Glomerular visceral epithelial cell (primary cell): ENCODE data around the gene SMURF2.
"Not testable (repeated sequence)": the region's sequence is repeated elsewhere in the genome, so short reads cannot be mapped to it uniquely, and the experiment has no call there.

ENCODE experiments used
- DNase-seq: peaks from one replicate; pipeline ENCODE4 v3.0.0-alpha.2; 2016; ENCODE audit errors: extremely low spot score

SMURF2 gene

DNA sequence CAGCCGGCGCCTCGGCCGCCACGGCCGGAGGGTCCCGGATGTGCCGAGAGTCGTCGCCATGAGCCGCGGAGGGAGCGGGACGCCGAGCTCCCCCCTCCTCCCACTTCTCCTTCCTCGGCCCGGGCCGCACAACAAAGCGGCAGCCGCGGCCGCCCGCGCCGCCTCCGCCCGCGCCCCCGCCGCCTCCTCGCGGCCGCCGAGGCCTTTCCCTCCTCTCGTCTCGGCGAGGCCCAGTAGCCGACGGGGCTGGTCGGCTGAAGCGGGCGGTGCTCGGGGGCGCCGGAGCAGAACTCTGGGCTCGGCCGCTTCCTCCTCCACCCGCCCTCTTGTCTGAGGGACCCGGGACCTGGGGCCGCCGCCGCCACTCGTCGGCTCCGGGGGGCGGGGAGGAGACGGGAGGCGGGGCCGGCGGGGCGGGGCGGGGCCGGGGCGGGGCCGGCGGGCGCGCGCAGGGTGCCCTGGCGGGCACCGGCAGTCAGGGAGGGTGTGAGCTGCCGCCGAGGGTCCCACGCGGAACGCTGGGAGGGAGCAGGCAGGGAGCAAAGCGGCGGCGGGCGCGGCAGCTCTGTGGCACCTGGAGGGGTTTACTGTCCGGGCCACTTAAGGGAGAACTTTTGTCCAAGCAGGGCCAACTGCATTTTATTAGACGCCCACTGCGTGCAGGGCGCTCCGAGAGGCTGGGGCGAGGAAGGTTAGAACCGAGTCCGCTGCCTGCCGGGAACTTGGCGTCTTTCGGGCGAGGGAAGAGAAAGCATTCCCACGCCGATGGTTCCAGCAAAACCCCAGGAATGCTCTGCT lies at the start of gene SMURF2:
Gene SMURF2, minus strand, starts transcription at position 332 of the 798 bp plus-strand sequence. CDS start 427 bp downstream, outside the sequence.
- peak; percentile 90 for DNase-seq

DNA sequence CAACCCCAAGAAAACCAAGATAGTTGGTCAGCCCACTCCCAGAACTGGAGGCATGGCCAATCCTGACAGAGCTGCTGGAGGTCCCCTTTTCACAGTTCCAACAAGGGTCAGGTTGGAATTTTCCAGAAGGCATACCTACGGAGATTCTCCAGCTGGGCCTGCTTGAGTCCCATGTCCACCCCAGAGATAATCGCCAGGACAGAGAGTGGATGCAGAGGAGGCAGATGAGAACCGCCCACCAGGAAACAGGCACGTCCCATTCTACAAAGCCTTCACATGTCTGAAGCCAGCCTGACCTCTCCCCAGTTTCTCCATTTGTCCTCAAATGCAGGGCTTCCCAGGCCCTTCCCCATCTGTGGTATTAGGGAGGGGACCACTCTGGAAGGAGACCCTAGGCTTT lies 47.4 kb upstream of the SMURF2 start:
- no peak for DNase-seq

DNA sequence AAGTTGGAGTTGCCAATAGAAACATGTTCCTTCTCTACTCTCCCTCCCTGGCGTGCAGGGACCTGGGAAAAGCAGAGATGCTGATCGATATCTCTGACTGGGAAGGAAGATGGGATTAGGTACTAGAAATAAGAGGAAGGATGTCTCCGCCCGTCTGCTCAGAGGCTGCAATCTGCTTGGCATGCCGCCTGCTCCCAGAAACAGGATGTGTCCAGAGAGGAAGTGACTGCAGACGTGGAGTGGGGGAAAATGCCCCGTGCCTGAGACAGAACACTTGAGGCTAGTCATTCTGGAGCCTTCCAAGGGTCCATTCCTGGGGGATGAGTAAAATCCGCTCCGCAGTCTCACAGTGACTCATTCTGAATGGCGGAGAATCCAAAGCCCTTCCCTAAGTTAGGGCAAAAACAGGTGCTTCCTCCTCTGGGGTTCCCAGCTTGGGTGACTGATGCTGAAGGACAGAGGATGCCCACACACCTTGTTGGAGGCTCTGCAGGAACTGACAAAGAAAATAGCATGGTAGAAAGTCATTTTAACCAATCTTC lies 45.0 kb upstream of the SMURF2 start:
- peak; percentile 99 for DNase-seq

DNA sequence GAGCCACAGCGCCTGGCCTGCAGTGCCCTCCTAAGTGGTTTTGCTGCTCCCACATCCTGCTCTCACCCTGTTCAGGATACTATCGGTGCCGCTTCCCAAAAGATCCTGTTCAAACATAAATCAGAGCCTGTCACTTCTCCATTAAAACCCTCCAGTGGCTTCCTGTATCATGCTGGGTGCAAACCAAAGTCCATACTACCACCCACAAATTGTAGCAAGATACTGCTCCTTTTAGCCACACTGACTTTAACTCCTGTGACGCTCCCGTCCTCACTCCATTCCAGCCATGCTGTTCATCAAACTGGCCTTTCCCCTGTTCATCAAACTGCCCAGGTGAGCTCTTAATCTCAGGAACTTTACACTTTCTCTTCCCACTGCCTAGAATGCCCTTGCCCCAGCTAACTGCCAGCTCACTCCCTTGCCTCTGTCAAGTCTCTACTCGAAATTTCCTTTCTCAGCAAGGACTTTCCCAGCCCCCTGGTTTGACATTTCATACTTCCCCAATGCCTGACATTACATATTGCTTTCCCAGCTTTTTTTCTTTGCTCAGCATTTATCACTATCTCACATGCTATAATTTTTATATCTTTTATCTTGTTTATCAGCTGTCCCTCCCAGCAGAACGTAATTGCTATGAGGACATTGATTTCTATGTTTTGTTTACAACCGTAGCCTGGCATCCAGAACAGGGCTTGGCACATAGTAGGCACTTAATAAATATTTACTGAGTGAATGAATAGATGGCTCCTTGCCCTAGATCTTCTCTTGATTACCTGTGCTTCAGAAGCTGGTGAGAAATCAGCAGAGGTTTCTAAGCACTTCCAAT lies 44.3 kb upstream of the SMURF2 start:
- DNase-seq, result peak; percentile 46

DNA sequence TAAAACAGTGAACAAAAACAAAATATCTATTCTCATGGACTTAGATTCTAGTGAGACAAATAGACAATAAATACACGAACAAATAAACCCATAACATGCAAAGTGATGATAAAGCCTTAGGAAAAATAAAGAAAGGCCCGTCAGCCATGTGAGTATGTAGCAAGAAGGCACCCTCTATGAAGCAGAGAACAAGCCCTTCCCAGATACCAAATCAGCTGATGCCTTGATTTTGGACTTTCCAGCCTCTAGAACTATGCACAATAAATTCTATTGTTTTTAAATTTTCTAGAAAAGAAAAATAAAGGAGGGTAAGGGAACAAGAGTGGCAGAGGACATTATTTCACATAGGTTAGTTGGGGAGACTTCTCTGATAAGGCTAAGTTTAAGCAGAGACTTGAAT lies 40.7 kb upstream of the SMURF2 start:
- no peak for DNase-seq

DNA sequence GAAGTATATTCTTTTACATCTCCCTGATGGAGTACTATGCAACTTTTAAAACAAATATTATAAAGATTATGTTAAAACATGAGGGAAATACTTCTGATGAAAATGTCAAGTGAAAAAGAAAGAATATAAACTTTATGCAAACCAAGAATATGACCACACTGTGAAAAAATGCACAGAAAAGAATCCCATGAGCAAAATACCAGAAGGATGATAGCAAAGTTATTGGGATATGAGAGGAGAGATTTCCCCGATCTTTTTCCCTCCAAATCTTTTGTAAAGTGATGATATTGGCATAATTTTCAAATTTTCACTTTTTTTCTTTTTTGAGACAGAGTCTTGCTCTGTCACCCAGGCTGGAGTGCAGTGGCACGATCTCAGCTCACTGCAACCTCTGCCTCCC lies 36.6 kb upstream of the SMURF2 start:
- DNase-seq, result no peak

DNA sequence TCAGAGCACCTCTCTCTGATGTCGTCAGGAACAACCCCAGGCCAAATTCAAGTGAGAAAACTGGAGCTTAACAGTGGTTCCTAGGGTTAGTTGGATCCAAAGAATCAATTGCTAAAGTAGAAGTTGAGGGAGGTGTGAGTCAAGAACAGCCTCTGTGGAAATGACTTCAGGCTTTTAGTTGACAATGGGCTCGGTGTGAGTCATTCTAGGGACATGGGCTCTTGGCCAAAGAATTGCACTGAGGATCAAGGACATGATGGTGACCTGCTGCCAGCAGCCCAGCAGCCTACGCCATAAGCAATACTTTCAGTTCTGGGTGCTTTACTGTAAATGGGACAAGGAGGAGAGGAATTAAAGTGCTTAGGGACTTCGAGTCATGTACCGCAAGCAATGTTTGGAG lies 32.1 kb upstream of the SMURF2 start:
- DNase-seq, result peak; percentile 25

DNA sequence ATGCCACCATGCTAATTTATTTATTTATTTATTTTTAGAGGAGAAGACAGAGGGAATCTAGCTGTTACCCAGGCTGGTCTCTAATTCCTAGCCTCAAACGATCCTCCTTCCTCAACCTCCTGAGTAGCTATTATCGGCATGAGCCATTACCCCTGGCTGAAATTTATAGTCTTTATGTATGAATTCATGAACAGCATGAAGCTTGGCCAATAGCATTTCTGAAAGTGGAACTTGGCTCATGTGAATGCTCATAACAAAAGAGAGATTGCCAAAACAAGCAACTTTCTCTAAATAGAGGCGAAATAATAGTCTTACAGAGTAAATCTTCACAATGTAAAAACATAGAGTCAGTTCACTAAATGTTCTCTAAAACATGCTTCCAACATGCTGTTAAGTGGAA lies 30.1 kb upstream of the SMURF2 start:
- no peak for DNase-seq

DNA sequence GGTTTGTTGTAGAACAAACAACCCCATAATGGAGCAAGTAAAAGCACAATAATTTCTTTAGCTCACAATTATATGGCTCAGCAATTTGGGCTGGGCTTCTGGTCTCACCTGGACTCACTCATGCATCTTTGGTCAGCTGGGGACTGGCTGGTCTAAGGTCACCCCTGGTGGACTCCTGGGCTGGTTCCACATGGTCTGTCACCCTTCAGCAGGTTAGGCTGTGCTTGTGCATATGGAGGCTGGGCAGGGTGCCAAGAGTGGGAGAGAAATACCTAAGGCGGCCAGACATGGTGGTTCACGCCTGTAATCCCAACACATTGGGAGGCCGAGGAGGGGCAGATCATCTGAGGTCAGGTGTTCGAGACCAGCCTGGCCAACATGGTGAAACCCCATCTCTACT lies 27.0 kb upstream of the SMURF2 start:
- peak; percentile 28 for DNase-seq

DNA sequence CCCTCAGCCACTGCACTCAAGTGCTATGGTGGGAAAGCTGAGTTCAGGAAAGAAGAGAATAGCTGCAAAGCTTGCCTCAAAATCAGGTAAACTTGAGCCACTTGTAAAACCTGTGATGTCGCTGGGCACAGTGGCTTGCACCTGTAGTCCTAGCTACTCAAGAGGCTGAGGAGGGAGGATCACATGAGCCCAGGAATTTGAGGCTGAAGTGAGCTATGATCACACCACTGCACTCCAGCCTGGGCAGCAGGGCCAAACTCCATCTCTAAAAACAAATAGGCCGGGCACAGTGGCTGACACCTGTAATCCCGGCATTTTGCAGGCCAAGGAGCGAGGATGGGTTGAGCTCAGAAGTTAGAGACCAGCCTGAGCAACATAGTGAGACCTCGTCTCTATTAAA lies 26.4 kb upstream of the SMURF2 start:
- no peak for DNase-seq

DNA sequence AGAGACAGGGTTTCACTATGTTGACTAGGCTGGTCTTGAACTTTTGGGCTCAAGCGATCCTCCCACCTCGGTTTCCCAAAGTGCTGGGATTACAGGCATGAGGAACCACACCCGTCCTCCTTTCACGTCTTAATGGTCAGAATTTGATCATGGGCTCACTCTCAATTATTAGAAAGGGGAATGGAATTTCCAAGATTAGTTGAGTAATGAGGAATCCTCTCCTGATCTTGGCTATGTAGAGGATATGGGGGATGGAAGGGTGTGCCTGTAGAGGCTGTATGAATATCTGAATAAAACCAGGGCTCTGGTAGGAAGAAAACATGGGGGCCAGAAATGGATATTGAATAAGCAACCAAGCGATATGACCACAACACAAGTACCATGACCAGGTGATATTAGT lies 25.9 kb upstream of the SMURF2 start:
- DNase-seq, result no peak

DNA sequence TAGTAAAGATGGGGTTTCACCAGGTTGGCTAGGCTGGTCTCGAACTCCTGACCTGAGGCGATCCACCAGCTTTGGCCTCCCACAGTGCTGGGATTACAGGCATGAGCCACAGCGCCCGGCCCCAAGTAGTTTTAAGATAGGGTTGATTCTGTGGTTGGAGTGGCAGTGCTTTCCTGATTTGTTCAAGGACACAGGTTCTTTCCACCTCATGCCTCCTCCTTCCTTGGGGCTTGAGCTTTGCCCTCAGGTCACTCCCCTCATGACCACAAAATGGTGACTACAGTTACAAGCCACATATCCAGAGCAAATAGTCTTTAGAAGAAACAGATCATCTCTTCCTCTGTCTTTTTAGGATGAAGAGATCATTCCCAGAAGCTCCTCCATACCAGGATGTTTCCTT lies 25.3 kb upstream of the SMURF2 start:
- no peak for DNase-seq

DNA sequence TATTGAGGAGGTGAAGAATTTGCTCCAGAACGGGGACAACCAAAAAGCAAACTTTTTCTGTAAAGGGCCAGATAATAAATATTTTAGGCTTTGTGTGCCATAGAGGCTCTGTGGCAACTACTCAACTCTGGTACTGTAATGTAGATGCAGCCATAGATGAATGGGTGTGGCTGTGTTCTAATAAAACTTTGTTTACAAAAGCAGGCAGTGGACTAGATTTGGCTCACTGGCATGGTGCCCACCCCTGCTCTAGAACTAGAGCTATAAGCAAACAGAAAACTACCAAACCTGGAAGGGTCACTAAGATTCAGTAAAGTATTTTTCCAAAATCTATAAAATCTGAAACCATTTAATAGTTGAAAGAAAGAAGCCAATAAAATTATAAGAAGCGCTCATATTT lies 24.6 kb upstream of the SMURF2 start:
- no peak for DNase-seq

DNA sequence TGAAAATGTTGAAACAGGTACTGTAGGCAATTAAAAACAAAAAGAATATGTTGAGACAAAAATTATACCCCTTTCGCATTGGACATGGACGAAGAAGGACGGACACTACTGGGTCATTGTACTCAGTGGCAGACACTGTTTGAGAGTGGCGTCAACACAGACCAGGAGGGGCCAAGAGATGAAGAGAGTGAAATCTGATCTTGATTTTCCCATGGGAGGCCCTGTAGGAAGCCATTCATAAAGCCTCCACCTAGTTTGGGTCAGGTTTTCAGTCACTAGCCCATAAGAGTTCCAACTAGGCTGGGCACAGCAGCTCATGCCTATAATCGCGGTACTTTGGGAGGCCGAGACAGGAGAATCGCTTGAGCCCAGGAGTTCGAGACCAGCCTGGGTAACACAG lies 23.6 kb upstream of the SMURF2 start:
- DNase-seq, result no peak

DNA sequence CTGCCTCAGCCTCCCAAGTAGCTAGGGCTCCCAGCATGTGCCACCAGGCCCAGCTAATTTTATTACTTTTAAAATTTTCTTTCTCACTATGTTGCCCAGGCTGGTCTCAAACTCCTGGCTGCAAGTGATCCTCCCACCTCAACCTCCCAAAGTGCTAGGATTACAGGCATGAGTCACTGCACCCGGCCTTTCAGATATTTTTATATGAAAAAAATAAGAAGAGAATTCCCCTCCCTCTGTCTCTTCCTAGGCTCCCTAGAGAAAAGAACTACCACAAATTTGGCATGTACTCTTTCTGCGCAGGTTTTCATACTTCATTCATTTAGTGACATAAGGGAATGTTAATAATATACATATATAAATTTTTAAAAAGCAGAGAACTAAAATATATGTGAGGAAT lies 21.7 kb upstream of the SMURF2 start:
- no peak for DNase-seq

DNA sequence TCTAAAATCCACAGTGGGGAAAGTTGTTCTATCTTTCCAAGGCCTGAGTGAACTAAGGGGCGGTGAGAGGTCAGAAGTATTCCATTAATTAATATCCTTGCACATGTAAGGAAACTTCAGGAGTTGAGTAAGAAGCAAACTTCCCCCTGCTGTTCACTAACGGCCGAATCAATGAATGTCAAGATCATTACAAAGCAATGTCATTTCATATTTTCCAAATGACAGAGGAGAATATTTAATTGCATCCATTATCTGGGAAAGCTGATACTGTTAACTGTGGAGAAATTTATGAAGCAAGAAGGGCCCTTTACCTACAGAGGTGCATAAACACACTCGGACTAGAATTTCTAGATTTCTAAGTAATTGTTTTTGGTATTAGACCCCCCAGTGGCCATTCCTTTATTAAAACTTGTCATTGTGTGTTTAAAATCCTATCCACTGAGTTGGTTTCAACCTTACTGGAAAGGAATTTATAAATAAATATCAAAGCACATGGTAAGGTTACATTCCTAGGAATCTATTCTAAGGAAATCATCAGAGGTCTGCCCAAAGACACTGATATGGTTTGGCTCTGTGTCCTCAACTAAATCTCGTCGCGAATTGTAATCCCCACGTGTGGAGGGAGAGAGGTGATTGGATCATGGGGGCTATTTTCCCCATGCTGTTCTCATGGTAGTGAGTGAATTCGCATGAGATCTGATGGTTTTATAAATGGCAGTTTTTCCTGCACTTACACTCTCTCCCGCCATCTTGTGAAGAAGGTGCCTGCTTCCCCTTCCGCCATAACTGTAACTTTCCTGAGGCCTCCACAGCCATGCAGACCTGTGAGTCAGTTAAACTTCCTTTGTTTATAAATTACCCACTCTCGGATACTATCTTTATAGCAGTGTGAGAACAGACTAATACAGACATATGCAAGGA lies 20.4 kb upstream of the SMURF2 start:
- no peak for DNase-seq

DNA sequence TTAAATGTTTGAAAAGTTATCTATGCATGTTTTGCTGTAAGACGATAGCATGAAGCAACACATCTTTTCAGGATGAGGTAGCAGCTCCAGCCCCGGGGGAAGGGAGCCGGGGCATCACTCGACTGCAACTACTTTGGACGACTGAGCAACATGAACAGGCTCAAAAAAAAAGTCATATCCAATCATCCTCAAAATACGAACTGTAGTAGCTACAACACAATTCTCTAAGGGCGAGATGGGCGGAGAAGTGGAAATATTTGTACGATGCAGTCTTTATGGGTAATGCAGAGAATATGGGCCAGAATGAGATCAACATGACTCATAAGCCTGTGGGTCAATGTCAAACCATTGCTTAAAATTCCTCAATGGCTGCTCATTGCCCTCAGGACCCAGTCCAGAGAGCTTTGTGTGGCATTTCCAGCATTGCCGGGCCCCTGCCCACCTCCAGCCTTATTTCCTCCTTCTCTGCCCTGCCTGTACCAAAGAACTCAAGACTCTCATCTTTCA lies 17.7 kb upstream of the SMURF2 start:
- peak; percentile 84 for DNase-seq

DNA sequence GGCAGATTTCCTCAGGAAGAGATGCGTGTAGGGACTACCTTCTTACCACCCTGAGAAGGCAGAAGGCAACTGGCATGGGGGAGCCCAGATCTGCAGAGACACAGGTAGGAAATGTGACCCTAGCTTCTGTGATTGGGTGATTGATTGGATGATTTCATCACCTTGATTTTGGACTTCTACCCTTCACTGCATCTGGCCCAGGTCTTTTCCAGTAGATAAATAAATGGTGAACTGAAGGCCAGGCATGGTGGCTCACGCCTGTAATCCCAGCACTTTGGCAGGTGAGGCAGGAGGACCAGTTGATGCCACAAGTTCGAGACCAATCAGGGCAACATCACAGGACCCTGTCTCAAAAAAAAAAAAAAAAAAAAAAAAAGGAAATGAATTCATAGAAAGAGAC lies 14.7 kb upstream of the SMURF2 start:
- no peak for DNase-seq

DNA sequence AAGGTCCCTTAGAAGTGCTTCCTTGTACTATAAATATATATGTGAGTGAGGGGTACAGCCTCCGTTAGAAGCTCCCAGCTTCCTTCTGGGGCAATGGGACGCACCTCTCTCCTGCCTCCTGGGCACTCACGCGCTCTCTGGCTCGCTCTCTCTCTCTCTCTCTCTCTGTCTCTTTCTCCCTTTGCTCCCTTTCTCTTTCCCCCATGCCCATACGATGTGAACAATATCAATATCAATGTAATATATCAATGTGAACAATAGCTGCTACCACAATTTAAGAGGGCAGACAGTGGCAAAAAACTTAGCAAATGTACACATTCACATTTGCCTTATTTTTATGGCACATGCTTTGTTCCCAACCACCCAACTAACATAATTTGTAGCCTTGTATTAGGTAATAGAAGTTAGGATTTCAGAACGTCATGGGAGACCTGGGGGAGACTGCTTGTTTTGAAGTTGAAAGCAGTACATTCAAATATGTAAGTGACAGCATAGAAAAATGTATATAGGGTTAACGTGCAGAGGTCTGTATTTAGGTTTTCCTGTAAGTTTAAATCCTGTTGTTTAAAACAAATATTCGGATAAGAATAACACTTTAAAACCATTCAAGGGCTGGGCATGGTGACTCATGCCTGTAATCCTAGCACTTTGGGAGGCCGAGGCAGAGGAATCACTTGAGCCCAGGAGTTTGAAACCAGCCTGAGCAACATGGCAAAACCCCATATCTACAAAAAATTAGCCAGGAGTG lies 8.9 kb upstream of the SMURF2 start:
- DNase-seq, result not testable (repeated sequence)

DNA sequence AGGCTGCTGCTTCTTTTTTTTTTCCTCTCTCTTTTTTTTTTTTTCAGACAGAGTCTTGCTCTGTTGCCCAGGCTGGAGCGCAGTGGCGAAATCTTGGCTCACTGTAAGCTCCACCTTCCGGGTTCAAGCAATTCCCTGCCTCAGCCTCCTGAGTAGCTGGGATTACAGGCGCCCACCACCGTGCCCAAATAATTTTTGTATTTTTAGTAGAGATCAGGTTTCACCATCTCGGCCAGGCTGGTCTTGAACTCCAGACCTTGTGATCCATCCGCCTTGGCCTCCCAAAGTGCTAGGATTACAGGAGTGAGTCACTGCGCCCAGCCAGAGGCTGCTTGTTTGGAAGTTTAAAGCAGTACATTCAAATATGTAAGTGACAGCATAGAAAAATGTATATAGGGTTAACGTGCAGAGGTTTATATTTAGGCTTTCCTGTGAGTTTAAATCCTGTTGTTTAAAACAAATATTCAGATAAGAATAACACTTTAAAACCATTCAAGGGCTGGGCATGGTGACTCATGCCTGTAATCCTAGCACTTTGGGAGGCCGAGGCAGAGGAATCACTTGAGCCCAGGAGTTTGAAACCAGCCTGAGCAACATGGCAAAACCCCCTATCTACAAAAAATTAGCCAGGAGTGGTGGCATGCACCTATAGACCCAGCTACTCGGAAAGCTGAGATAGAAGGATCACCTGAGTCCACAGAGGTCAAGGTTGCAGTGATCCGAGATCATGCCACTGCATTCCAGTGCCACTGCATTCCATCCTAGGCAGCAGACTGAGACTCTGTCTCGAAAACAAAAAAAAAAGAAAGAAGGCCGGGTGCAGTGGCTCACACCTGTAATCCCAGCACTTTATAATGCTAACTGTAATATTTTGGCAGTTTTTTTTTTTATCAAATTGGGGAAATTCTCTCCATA lies 6.0 kb upstream of the SMURF2 start:
- not testable (repeated sequence) for DNase-seq
